ENCODE measurements around the gene PRR14L. TPM values are rescaled to one million over a fixed set of nuclear protein-coding genes. Genes with fewer than 3 reads are reported as not detected.
A peak's percentile ranks its signal among the peaks of the same experiment; 100 is the strongest.

Gene PRR14L
- total and polyA plus RNA-seq, 2 of the 13 experiments (the other 11 are each of a cell fraction or from before 2014, with no cell fraction given) = 6.6 to 16.5 TPM

- TF ChIP-seq MAFF (IDR thresholded peaks at IDR 0.05; ENCODE audit: low read depth, low read length) (no peak), ZNF841 (CRISPR knock-in tag; IDR thresholded peaks at IDR 0.05; ENCODE audit: borderline replicate concordance) (no peak), RARA (CRISPR knock-in tag; IDR thresholded peaks at IDR 0.05) (peak; percentile 74), TEAD3 (CRISPR knock-in tag; optimal IDR thresholded peaks at IDR 0.05; ENCODE audit: borderline replicate concordance) (peak; percentile 31), BRF2 (CRISPR knock-in tag; IDR thresholded peaks at IDR 0.05) (no peak), THAP11 (CRISPR knock-in tag; IDR thresholded peaks at IDR 0.05) (no peak), RFXAP (CRISPR knock-in tag; IDR thresholded peaks at IDR 0.05; ENCODE audit: borderline replicate concordance) (no peak), HMG20A (CRISPR knock-in tag; IDR thresholded peaks at IDR 0.05; ENCODE audit: borderline replicate concordance) (peak; percentile 33; the same call in 1 of the 2 replicates), DBP (CRISPR knock-in tag; IDR thresholded peaks at IDR 0.05; ENCODE audit: not compliant biosample characterization) (no peak), ZBTB42 (CRISPR knock-in tag; IDR thresholded peaks at IDR 0.05) (no peak), GATAD2A (CRISPR knock-in tag; IDR thresholded peaks at IDR 0.05) (peak; percentile 51), ZNF44 (CRISPR knock-in tag; IDR thresholded peaks at IDR 0.05) (no peak), ONECUT2 (CRISPR knock-in tag; IDR thresholded peaks at IDR 0.05) (no peak), MTA1 (CRISPR knock-in tag; IDR thresholded peaks at IDR 0.05; ENCODE audit: borderline replicate concordance) (no peak), IRF9 (CRISPR knock-in tag; IDR thresholded peaks at IDR 0.05; ENCODE audit: borderline replicate concordance) (no peak), BHLHE40 (IDR thresholded peaks at IDR 0.05; ENCODE audit: low read length) (peak; percentile 84), KLF16 (CRISPR knock-in tag; IDR thresholded peaks at IDR 0.05) (no peak), FOSL2 (CRISPR knock-in tag; IDR thresholded peaks at IDR 0.05) (peak; percentile 90), ZNF446 (CRISPR knock-in tag; IDR thresholded peaks at IDR 0.05) (no peak), FOXA3 (CRISPR knock-in tag; IDR thresholded peaks at IDR 0.05) (peak; percentile 10; the same call in 1 of the 2 replicates), ZNF776 (CRISPR knock-in tag; IDR thresholded peaks at IDR 0.05) (no peak), ISL2 (CRISPR knock-in tag; IDR thresholded peaks at IDR 0.05) (0 out of 2 replicates have a peak, but pooled peaks have one; percentile 19)
- TF ChIP-seq, protein P1, sequence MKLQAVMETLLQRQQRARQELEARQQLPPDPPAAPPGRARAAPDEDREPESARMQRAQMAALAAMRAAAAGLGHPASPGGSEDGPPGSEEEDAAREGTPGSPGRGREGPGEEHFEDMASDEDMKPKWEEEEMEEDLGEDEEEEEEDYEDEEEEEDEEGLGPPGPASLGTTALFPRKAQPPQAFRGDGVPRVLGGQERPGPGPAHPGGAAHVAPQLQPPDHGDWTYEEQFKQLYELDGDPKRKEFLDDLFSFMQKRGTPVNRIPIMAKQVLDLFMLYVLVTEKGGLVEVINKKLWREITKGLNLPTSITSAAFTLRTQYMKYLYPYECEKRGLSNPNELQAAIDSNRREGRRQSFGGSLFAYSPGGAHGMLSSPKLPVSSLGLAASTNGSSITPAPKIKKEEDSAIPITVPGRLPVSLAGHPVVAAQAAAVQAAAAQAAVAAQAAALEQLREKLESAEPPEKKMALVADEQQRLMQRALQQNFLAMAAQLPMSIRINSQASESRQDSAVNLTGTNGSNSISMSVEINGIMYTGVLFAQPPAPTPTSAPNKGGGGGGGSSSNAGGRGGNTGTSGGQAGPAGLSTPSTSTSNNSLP (IDR thresholded peaks at IDR 0.05; ENCODE audit: low read depth, low read length) = peak; percentile 47; the same call in 1 of the 2 replicates
- TF ChIP-seq, protein P2, sequence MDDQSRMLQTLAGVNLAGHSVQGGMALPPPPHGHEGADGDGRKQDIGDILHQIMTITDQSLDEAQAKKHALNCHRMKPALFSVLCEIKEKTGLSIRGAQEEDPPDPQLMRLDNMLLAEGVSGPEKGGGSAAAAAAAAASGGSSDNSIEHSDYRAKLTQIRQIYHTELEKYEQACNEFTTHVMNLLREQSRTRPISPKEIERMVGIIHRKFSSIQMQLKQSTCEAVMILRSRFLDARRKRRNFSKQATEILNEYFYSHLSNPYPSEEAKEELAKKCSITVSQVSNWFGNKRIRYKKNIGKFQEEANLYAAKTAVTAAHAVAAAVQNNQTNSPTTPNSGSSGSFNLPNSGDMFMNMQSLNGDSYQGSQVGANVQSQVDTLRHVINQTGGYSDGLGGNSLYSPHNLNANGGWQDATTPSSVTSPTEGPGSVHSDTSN (CRISPR knock-in tag; IDR thresholded peaks at IDR 0.05; ENCODE audit: borderline replicate concordance) = no peak
Observed at GRCh38 chr22:31646186-31647019, 103.5 kb downstream of the PRR14L start (continued).

Measured in HepG2 (cell line).